Epithelial cell of proximal tubule (primary cell): ENCODE data around the gene HOXB5. TPM values are rescaled to one million over a fixed set of nuclear protein-coding genes. Genes with fewer than 3 reads are reported as not detected.

Experiments used
- DNase-seq: peaks from one replicate; pipeline ENCODE4 v3.0.0-alpha.2; 2011; ENCODE audit warnings: low read depth
- H3K4me3 ChIP-seq: 2 replicates; pipeline ENCODE4 v1.5.1; 2011; ENCODE audit warnings: low read depth, mild to moderate bottlenecking, low read length
- CTCF ChIP-seq: conservative IDR thresholded peaks from 2 replicates; pipeline ENCODE4 v1.5.1; 2012; ENCODE audit warnings: low read depth, mild to moderate bottlenecking, low read length
- total RNA-seq: library from RNA; depleted of rRNA; stranded (reverse); fragments of >200 nt; gene quantifications from 2 replicates; pipeline ENCODE4 v1.2.3, GENCODE V29; 2015

Gene HOXB5
- total RNA-seq, 1 donor from 2014 or later, result 5.5 TPM

- H3K4me3 ChIP-seq, result peak overlapping the region; percentile 74
- no peak for DNase-seq
- peak; percentile 12 for TF ChIP-seq CTCF
Measured at GRCh38 chr17:48603959-48604769, 10.6 kb upstream of the HOXB5 start.

- TF ChIP-seq CTCF, result no peak
- no peak for DNase-seq
- H3K4me3 ChIP-seq, result peak overlapping the region; percentile 74
Measured at GRCh38 chr17:48601539-48602425, 8.2 kb upstream of the HOXB5 start.

GRCh38 chr17:48601207-48601538, 7.6 kb upstream of the HOXB5 start:
- no peak for TF ChIP-seq CTCF
- DNase-seq, result no peak
- H3K4me3 ChIP-seq, result peak overlapping the region; percentile 74

GRCh38 chr17:48600244-48601098, 6.9 kb upstream of the HOXB5 start:
- DNase-seq, result no peak
- H3K4me3 ChIP-seq, result peak overlapping the region; percentile 74
- TF ChIP-seq CTCF, result no peak

- H3K4me3 ChIP-seq, result peak overlapping the region; percentile 74
- no peak for TF ChIP-seq CTCF
- DNase-seq, result no peak
Measured at GRCh38 chr17:48599354-48599753, 5.8 kb upstream of the HOXB5 start.

- DNase-seq, result no peak
- TF ChIP-seq CTCF, result no peak
- H3K4me3 ChIP-seq, result peak overlapping the region; percentile 74
Measured at GRCh38 chr17:48598736-48599135, 5.2 kb upstream of the HOXB5 start.
